HepG2 (cell line): ENCODE results near the gene CD151. TPM values are rescaled to one million over a fixed set of nuclear protein-coding genes. Genes with fewer than 3 reads are reported as not detected.
A peak's percentile ranks its signal among the peaks of the same experiment; 100 is the strongest.

Experiments used
- AKAP8 ChIP-seq: sonication (generic); formaldehyde crosslinking; IDR thresholded peaks from 2 replicates; pipeline ENCODE4 v1.5.1; 2020; ENCODE audit warnings: mild to moderate bottlenecking, missing genetic modification reagents
- CC2D1A ChIP-seq: sonication (generic); formaldehyde crosslinking; IDR thresholded peaks from 2 replicates; pipeline ENCODE4 v1.8.1; 2023; ENCODE audit warnings: mild to moderate bottlenecking, missing genetic modification reagents
- ELF1 ChIP-seq: sonication (generic); formaldehyde crosslinking; IDR thresholded peaks from 2 replicates; pipeline ENCODE4 v1.4.0; 2020; ENCODE audit warnings: missing genetic modification reagents
- JDP2 ChIP-seq: sonication (generic); formaldehyde crosslinking; IDR thresholded peaks from 2 replicates; pipeline ENCODE4 v1.8.1; 2022; ENCODE audit warnings: missing genetic modification reagents, borderline replicate concordance
- KDM4B ChIP-seq: sonication (generic); formaldehyde crosslinking; IDR thresholded peaks from 2 replicates; pipeline ENCODE4 v1.4.0; 2020; ENCODE audit warnings: missing genetic modification reagents
- NCOA2 ChIP-seq: sonication (generic); formaldehyde crosslinking; IDR thresholded peaks from 2 replicates; pipeline ENCODE4 v1.8.0; 2022; ENCODE audit warnings: inconsistent platforms
- NFIC ChIP-seq: IDR thresholded peaks from 2 replicates; pipeline ENCODE4 v1.6.1; 2012; ENCODE audit warnings: mild to moderate bottlenecking, low read length, inconsistent platforms
- PHF20 ChIP-seq: sonication (generic); formaldehyde crosslinking; IDR thresholded peaks from 2 replicates; pipeline ENCODE4 v1.5.0; 2020; ENCODE audit warnings: mild to moderate bottlenecking, missing genetic modification reagents
- SATB2 ChIP-seq: sonication (generic); formaldehyde crosslinking; IDR thresholded peaks from 2 replicates; pipeline ENCODE4 v1.5.0; 2020; ENCODE audit warnings: missing genetic modification reagents
- SMAD3 ChIP-seq: sonication (generic); formaldehyde crosslinking; IDR thresholded peaks from 2 replicates; pipeline ENCODE4 v1.4.0; 2020; ENCODE audit warnings: missing genetic modification reagents
- SMYD3 ChIP-seq: sonication (generic); formaldehyde crosslinking; IDR thresholded peaks from 2 replicates; pipeline ENCODE4 v1.8.1; 2023; ENCODE audit warnings: mild to moderate bottlenecking, missing genetic modification reagents
- SP1 ChIP-seq, 2 experiments: fragments of 450-650 bp in 1 of 2; sonication (generic) in 1 of 2; formaldehyde crosslinking in 1 of 2; IDR thresholded peaks; 2 replicates each; pipeline versions ENCODE4 v1.4.0 to v1.6.1; 2016 to 2020; ENCODE audit warnings: missing genetic modification reagents in 1 of 2
- TCF12 ChIP-seq, 2 experiments: fragments of 450-650 bp in 1 of 2; sonication (generic) in 1 of 2; formaldehyde crosslinking in 1 of 2; IDR thresholded peaks; 2 replicates each; pipeline versions ENCODE4 v1.6.1 to v1.8.0; 2017 to 2022; ENCODE audit warnings: antibody characterized with exemption in 1 of 2, mild to moderate bottlenecking in 1 of 2, missing genetic modification reagents in 1 of 2, moderate library complexity in 1 of 2
- TFE3 ChIP-seq: IDR thresholded peaks from 2 replicates; pipeline ENCODE4 v1.6.1; 2016
- THYN1 ChIP-seq: sonication (generic); formaldehyde crosslinking; IDR thresholded peaks from 2 replicates; pipeline ENCODE4 v1.8.1; 2023; ENCODE audit warnings: low read depth, mild to moderate bottlenecking, moderate library complexity, missing genetic modification reagents, borderline replicate concordance
- TRIM22 ChIP-seq: fragments of 450-650 bp; IDR thresholded peaks from 2 replicates; pipeline ENCODE4 v1.6.1; 2017
- YEATS2 ChIP-seq: sonication (generic); formaldehyde crosslinking; IDR thresholded peaks from 2 replicates; pipeline ENCODE4 v1.4.0; 2020; ENCODE audit warnings: missing genetic modification reagents, borderline replicate concordance
- ZBTB42 ChIP-seq: sonication (generic); formaldehyde crosslinking; IDR thresholded peaks from 2 replicates; pipeline ENCODE4 v1.5.0; 2020; ENCODE audit warnings: mild to moderate bottlenecking, missing genetic modification reagents
- ZNF510 ChIP-seq: sonication (generic); formaldehyde crosslinking; IDR thresholded peaks from 2 replicates; pipeline ENCODE4 v1.4.0; 2020; ENCODE audit warnings: low read depth, mild to moderate bottlenecking, missing genetic modification reagents
- ZNF558 ChIP-seq: sonication (generic); formaldehyde crosslinking; IDR thresholded peaks from 2 replicates; pipeline ENCODE4 v1.9.0; 2022; ENCODE audit warnings: mild to moderate bottlenecking, missing genetic modification reagents, borderline replicate concordance
- ZNF567 ChIP-seq: sonication (generic); formaldehyde crosslinking; IDR thresholded peaks from 2 replicates; pipeline ENCODE4 v1.8.1; 2023; ENCODE audit warnings: mild to moderate bottlenecking, missing genetic modification reagents, borderline replicate concordance
- polyA plus RNA-seq, 8 experiments: library from polyadenylated mRNA; depleted of rRNA in 3 of 8; stranded (reverse) in 7 of 8; unstranded in 1 of 8; fragments of >200 nt; fragmentation: Illumina TruSeq in 4 of 8; extraction: Trizol in 4 of 8; gene quantifications; 2 replicates each; pipeline versions ENCODE4 v1.2.1 to v1.2.3, GENCODE V29; 2011 to 2016; ENCODE audit warnings: low read depth in 4 of 8, missing spikeins in 1 of 8, mixed read lengths in 1 of 8; ENCODE audit not compliant: insufficient read depth in 1 of 8
- total RNA-seq, 5 experiments: library from RNA; depleted of rRNA; stranded (reverse); fragments of >200 nt; fragmentation: Illumina TruSeq; extraction: Trizol; gene quantifications; 2 replicates each; pipeline ENCODE4 v1.2.3, GENCODE V29; 2016; ENCODE audit warnings: low read depth in 1 of 5
- TF ChIP-seq, protein P1 (sequence below): sonication (generic); formaldehyde crosslinking; IDR thresholded peaks from 2 replicates; pipeline ENCODE4 v1.8.1; 2022; ENCODE audit warnings: low read depth, mild to moderate bottlenecking, missing genetic modification reagents
- TF ChIP-seq, protein P2 (sequence below): sonication (generic); formaldehyde crosslinking; IDR thresholded peaks from 2 replicates; pipeline ENCODE4 v1.4.0; 2020; ENCODE audit warnings: missing genetic modification reagents

Gene CD151
- total and polyA plus RNA-seq, 2 of the 13 experiments (the other 11 are each of a cell fraction or from before 2014, with no cell fraction given), result 125 to 197 TPM

DNA sequence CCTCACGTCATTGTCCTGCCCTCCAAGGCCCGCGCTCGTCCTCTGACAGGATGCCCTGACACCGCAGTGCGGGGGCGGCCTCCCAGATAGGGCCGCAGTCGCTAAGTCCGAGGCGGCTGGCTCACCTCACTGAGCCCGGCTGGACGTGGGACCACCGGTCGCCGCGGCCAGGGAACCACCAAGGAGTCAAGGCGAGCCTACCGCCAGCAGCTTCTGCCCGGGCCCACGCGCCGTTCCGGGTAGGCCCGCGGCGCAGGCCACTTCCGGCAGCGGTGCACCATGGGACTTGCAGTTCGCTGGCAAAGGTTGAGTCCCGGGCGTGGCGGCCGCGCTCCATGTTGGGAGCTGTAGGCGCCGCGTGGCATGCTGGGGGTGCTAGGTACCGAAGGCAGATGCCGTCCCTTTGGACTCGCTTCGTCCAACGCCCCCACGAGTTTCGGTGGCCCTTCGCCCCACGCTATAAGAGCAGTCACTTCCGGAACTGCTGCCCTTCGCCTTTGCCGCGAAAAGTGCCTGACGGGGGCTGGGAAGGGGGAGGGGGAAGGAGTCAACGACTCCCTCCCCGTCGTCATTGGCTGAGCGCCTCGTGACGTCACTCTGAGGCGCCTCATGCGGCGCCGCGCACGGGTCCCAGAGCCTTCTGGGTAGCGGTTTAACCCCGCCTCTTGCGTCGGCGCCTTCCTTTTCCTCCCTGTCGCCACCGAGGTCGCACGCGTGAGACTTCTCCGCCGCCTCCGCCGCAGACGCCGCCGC is 23.3 kb upstream of the CD151 start, which contains the start of gene RPLP2 (continued):
- TF ChIP-seq AKAP8 (peak; percentile 37; the same call in 1 of the 2 replicates), ZNF567 (CRISPR knock-in tag) (no peak), KDM4B (CRISPR knock-in tag) (peak; percentile 5), SMAD3 (CRISPR knock-in tag) (peak; percentile 24; the same call in 1 of the 2 replicates), SATB2 (CRISPR knock-in tag) (no peak; the same call in 1 of the 2 replicates), ZBTB42 (peak; percentile 87; the same call in 1 of the 2 replicates), TCF12 (IDR thresholded peaks at IDR 0.05) (no peak), TCF12 (CRISPR knock-in tag; IDR thresholded peaks at IDR 0.05) (no peak), ZNF510 (CRISPR knock-in tag) (no peak), ELF1 (CRISPR knock-in tag) (peak; percentile 99), NFIC (no peak), TRIM22 (no peak), TFE3 (CRISPR knock-in tag) (no peak; the same call in 1 of the 2 replicates), JDP2 (no peak), NCOA2 (CRISPR knock-in tag) (peak; percentile 9; the same call in 1 of the 2 replicates), SMYD3 (CRISPR knock-in tag) (peak; percentile 68; the same call in 1 of the 2 replicates), SP1 (IDR thresholded peaks at IDR 0.05) (no peak), SP1 (CRISPR knock-in tag; IDR thresholded peaks at IDR 0.05) (peak; percentile 79; the same call in 1 of the 2 replicates), THYN1 (CRISPR knock-in tag) (peak; percentile 63; the same call in 1 of the 2 replicates), YEATS2 (CRISPR knock-in tag) (peak; percentile 88; the same call in 1 of the 2 replicates), PHF20 (peak; percentile 94), ZNF558 (CRISPR knock-in tag) (peak; percentile 83), CC2D1A (CRISPR knock-in tag) (no peak)
- TF ChIP-seq, protein P1, sequence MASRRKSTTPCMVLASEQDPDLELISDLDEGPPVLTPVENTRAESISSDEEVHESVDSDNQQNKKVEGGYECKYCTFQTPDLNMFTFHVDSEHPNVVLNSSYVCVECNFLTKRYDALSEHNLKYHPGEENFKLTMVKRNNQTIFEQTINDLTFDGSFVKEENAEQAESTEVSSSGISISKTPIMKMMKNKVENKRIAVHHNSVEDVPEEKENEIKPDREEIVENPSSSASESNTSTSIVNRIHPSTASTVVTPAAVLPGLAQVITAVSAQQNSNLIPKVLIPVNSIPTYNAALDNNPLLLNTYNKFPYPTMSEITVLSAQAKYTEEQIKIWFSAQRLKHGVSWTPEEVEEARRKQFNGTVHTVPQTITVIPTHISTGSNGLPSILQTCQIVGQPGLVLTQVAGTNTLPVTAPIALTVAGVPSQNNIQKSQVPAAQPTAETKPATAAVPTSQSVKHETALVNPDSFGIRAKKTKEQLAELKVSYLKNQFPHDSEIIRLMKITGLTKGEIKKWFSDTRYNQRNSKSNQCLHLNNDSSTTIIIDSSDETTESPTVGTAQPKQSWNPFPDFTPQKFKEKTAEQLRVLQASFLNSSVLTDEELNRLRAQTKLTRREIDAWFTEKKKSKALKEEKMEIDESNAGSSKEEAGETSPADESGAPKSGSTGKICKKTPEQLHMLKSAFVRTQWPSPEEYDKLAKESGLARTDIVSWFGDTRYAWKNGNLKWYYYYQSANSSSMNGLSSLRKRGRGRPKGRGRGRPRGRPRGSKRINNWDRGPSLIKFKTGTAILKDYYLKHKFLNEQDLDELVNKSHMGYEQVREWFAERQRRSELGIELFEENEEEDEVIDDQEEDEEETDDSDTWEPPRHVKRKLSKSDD, result peak; percentile 85
- TF ChIP-seq, protein P2, sequence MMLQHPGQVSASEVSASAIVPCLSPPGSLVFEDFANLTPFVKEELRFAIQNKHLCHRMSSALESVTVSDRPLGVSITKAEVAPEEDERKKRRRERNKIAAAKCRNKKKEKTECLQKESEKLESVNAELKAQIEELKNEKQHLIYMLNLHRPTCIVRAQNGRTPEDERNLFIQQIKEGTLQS (CRISPR knock-in tag), result no peak; the same call in 1 of the 2 replicates
